ENCODE results near the gene ARIH1.

ARIH1 gene

GRCh38 chr15:72445426-72445825, 28.7 kb upstream of the ARIH1 start:
- ATAC-seq = no peak
- TF ChIP-seq, protein P1, sequence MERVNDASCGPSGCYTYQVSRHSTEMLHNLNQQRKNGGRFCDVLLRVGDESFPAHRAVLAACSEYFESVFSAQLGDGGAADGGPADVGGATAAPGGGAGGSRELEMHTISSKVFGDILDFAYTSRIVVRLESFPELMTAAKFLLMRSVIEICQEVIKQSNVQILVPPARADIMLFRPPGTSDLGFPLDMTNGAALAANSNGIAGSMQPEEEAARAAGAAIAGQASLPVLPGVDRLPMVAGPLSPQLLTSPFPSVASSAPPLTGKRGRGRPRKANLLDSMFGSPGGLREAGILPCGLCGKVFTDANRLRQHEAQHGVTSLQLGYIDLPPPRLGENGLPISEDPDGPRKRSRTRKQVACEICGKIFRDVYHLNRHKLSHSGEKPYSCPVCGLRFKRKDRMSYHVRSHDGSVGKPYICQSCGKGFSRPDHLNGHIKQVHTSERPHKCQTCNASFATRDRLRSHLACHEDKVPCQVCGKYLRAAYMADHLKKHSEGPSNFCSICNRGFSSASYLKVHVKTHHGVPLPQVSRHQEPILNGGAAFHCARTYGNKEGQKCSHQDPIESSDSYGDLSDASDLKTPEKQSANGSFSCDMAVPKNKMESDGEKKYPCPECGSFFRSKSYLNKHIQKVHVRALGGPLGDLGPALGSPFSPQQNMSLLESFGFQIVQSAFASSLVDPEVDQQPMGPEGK (CRISPR knock-in tag; IDR thresholded peaks at IDR 0.05; ENCODE audit: borderline replicate concordance) = no peak
- TF ChIP-seq TCF4 (CRISPR knock-in tag; IDR thresholded peaks at IDR 0.05; ENCODE audit: borderline replicate concordance) (no peak), ZNF565 (CRISPR knock-in tag; conservative IDR thresholded peaks at IDR 0.05; ENCODE audit: low read depth) (no peak), ZNF70 (CRISPR knock-in tag; IDR thresholded peaks at IDR 0.05) (no peak), ZNF8 (CRISPR knock-in tag; IDR thresholded peaks at IDR 0.05) (no peak), GLIS3 (CRISPR knock-in tag; IDR thresholded peaks at IDR 0.05) (no peak), BACH2 (CRISPR knock-in tag; IDR thresholded peaks at IDR 0.05; ENCODE audit: borderline replicate concordance) (no peak), CSDC2 (CRISPR knock-in tag; IDR thresholded peaks at IDR 0.05) (no peak), ISL1 (CRISPR knock-in tag; IDR thresholded peaks at IDR 0.05) (no peak), SNAI2 (CRISPR knock-in tag; IDR thresholded peaks at IDR 0.05) (no peak), OSR1 (CRISPR knock-in tag; IDR thresholded peaks at IDR 0.05) (no peak), ARNTL (CRISPR knock-in tag; IDR thresholded peaks at IDR 0.05; ENCODE audit: borderline replicate concordance, low read depth) (no peak)
- TF ChIP-seq, protein P2, sequence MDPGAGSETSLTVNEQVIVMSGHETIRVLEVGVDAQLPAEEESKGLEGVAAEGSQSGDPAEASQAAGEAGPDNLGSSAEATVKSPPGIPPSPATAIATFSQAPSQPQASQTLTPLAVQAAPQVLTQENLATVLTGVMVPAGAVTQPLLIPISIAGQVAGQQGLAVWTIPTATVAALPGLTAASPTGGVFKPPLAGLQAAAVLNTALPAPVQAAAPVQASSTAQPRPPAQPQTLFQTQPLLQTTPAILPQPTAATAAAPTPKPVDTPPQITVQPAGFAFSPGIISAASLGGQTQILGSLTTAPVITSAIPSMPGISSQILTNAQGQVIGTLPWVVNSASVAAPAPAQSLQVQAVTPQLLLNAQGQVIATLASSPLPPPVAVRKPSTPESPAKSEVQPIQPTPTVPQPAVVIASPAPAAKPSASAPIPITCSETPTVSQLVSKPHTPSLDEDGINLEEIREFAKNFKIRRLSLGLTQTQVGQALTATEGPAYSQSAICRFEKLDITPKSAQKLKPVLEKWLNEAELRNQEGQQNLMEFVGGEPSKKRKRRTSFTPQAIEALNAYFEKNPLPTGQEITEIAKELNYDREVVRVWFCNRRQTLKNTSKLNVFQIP (CRISPR knock-in tag; IDR thresholded peaks at IDR 0.05; ENCODE audit: borderline replicate concordance, low read depth) = no peak
- TF ChIP-seq, protein P3, sequence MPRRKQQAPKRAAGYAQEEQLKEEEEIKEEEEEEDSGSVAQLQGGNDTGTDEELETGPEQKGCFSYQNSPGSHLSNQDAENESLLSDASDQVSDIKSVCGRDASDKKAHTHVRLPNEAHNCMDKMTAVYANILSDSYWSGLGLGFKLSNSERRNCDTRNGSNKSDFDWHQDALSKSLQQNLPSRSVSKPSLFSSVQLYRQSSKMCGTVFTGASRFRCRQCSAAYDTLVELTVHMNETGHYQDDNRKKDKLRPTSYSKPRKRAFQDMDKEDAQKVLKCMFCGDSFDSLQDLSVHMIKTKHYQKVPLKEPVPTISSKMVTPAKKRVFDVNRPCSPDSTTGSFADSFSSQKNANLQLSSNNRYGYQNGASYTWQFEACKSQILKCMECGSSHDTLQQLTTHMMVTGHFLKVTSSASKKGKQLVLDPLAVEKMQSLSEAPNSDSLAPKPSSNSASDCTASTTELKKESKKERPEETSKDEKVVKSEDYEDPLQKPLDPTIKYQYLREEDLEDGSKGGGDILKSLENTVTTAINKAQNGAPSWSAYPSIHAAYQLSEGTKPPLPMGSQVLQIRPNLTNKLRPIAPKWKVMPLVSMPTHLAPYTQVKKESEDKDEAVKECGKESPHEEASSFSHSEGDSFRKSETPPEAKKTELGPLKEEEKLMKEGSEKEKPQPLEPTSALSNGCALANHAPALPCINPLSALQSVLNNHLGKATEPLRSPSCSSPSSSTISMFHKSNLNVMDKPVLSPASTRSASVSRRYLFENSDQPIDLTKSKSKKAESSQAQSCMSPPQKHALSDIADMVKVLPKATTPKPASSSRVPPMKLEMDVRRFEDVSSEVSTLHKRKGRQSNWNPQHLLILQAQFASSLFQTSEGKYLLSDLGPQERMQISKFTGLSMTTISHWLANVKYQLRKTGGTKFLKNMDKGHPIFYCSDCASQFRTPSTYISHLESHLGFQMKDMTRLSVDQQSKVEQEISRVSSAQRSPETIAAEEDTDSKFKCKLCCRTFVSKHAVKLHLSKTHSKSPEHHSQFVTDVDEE (CRISPR knock-in tag; IDR thresholded peaks at IDR 0.05) = no peak

DNA sequence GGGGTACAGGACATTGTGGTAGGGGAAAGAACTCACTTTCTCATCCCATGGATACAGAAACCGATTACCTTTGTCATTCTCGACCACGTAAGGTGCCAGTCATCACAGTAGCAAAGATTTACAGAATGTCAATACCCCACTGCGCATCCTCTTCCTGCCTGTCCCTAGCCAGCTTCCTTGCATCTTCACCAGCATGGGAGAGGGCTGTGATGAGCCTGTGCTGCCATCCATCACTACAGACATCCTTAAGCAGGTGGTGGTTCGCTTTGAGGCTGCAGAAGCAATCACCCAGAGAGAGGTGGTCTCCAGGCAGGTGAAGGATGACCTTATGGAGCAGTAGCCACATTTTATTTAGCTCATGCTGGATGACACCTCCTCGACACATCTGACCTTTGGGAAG, 23.3 kb upstream of the ARIH1 start:
- TF ChIP-seq ZNF70 (CRISPR knock-in tag; IDR thresholded peaks at IDR 0.05) (no peak), ZNF565 (CRISPR knock-in tag; conservative IDR thresholded peaks at IDR 0.05; ENCODE audit: low read depth) (no peak)
- ATAC-seq = no peak

GRCh38 chr15:72451224-72451623, 22.9 kb upstream of the ARIH1 start:
- no peak for ATAC-seq
- no peak for TF ChIP-seq GLIS3 (CRISPR knock-in tag; IDR thresholded peaks at IDR 0.05)
- no peak for TF ChIP-seq ZNF8 (CRISPR knock-in tag; IDR thresholded peaks at IDR 0.05)
- no peak for TF ChIP-seq OSR1 (CRISPR knock-in tag; IDR thresholded peaks at IDR 0.05)
- TF ChIP-seq ARNTL (CRISPR knock-in tag; IDR thresholded peaks at IDR 0.05; ENCODE audit: borderline replicate concordance, low read depth) = no peak
- TF ChIP-seq, protein P4, sequence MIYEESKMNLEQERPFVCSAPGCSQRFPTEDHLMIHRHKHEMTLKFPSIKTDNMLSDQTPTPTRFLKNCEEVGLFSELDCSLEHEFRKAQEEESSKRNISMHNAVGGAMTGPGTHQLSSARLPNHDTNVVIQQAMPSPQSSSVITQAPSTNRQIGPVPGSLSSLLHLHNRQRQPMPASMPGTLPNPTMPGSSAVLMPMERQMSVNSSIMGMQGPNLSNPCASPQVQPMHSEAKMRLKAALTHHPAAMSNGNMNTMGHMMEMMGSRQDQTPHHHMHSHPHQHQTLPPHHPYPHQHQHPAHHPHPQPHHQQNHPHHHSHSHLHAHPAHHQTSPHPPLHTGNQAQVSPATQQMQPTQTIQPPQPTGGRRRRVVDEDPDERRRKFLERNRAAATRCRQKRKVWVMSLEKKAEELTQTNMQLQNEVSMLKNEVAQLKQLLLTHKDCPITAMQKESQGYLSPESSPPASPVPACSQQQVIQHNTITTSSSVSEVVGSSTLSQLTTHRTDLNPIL (CRISPR knock-in tag; IDR thresholded peaks at IDR 0.05; ENCODE audit: low read depth) = no peak
- no peak for TF ChIP-seq ZFP3 (CRISPR knock-in tag; IDR thresholded peaks at IDR 0.05)
- TF ChIP-seq TCF4 (CRISPR knock-in tag; IDR thresholded peaks at IDR 0.05; ENCODE audit: borderline replicate concordance) = no peak
- TF ChIP-seq, protein P1 (CRISPR knock-in tag; IDR thresholded peaks at IDR 0.05; ENCODE audit: borderline replicate concordance) = no peak
- TF ChIP-seq ZNF565 (CRISPR knock-in tag; conservative IDR thresholded peaks at IDR 0.05; ENCODE audit: low read depth) = no peak
- TF ChIP-seq BACH2 (CRISPR knock-in tag; IDR thresholded peaks at IDR 0.05; ENCODE audit: borderline replicate concordance) = no peak
- TF ChIP-seq ZFP30 (CRISPR knock-in tag; IDR thresholded peaks at IDR 0.05) = no peak

- ATAC-seq = no peak
- TF ChIP-seq OSR1 (CRISPR knock-in tag; IDR thresholded peaks at IDR 0.05) (no peak), CSDC2 (CRISPR knock-in tag; IDR thresholded peaks at IDR 0.05) (no peak)
These were observed 17.4 kb upstream of the ARIH1 start for GRCh38 chr15:72456684-72457083.
